Measurements from ENCODE around the gene TACR2.

The TACR2 gene

GRCh38 chr10:69449841-69450240 lies 33.1 kb upstream of the TACR2 start:
- DNase-seq: peak; percentile 37 to 54

- DNase-seq: no peak
These were observed 30.0 kb upstream of the TACR2 start for GRCh38 chr10:69446650-69447151.

- DNase-seq: no peak
These were observed 29.5 kb upstream of the TACR2 start for GRCh38 chr10:69446229-69446628.

GRCh38 chr10:69445041-69445440 lies 28.3 kb upstream of the TACR2 start:
- no peak for DNase-seq

- no peak for DNase-seq
These were observed 26.6 kb upstream of the TACR2 start for GRCh38 chr10:69443354-69443753.

- no peak for DNase-seq
These were observed 23.2 kb upstream of the TACR2 start for GRCh38 chr10:69439813-69440506.

- DNase-seq: no peak
These were observed 22.6 kb upstream of the TACR2 start for GRCh38 chr10:69439350-69439739.

- no peak for DNase-seq
These were observed 22.0 kb upstream of the TACR2 start for GRCh38 chr10:69438536-69439349.

- no peak for DNase-seq
These were observed 20.9 kb upstream of the TACR2 start for GRCh38 chr10:69437321-69438259.

- DNase-seq: no peak
These were observed 19.3 kb upstream of the TACR2 start for GRCh38 chr10:69435966-69436520.

- DNase-seq: no peak
These were observed 18.2 kb upstream of the TACR2 start for GRCh38 chr10:69434926-69435325.

GRCh38 chr10:69434169-69434568 lies 17.5 kb upstream of the TACR2 start:
- DNase-seq: no peak

GRCh38 chr10:69428165-69428564 lies 11.4 kb upstream of the TACR2 start:
- no peak for DNase-seq

GRCh38 chr10:69426376-69426727 lies 9.6 kb upstream of the TACR2 start:
- no peak for DNase-seq

- DNase-seq: peak in 1 of 2 donors; percentile 26
These were observed 9.0 kb upstream of the TACR2 start for GRCh38 chr10:69425511-69426298.

GRCh38 chr10:69425041-69425440 lies 8.3 kb upstream of the TACR2 start:
- DNase-seq: no peak

- no peak for DNase-seq
These were observed 6.0 kb upstream of the TACR2 start for GRCh38 chr10:69422676-69423075.

- DNase-seq: no peak
These were observed 5.0 kb upstream of the TACR2 start for GRCh38 chr10:69421611-69422308.

- no peak for DNase-seq
These were observed 3.0 kb upstream of the TACR2 start for GRCh38 chr10:69419744-69420126.

GRCh38 chr10:69419096-69419743 lies 2.5 kb upstream of the TACR2 start:
- no peak for DNase-seq

Measured in activated CD4-positive, alpha-beta T cell treated with anti-CD3 and anti-CD28 coated beads for 4 hours (primary cell).